Endothelial cell (in vitro differentiated cells): Measurements from ENCODE around the gene ARHGAP45. TPM values are rescaled to one million over a fixed set of nuclear protein-coding genes. Genes with fewer than 3 reads are reported as not detected.
A peak's percentile ranks its signal among the peaks of the same experiment; 100 is the strongest.

Experiments
- DNase-seq: peaks from one replicate; pipeline ENCODE4 v3.0.0; 2021; ENCODE audit warnings: low spot score
- H3K27ac Mint-ChIP-seq: one replicate; pipeline ENCODE4 v1.8.0; 2021; ENCODE audit warnings: mixed read lengths, inconsistent platforms; ENCODE audit not compliant: unreplicated experiment
- H3K27me3 Mint-ChIP-seq: one replicate; pipeline ENCODE4 v1.8.0; 2021; ENCODE audit warnings: mild to moderate bottlenecking, moderate library complexity, mixed read lengths, inconsistent platforms; ENCODE audit not compliant: unreplicated experiment
- H3K36me3 Mint-ChIP-seq: one replicate; pipeline ENCODE4 v1.8.0; 2021; ENCODE audit warnings: mild to moderate bottlenecking, low read depth, mixed read lengths, inconsistent platforms; ENCODE audit not compliant: unreplicated experiment
- H3K4me1 Mint-ChIP-seq: one replicate; pipeline ENCODE4 v1.8.0; 2021; ENCODE audit warnings: mild to moderate bottlenecking, mixed read lengths, inconsistent platforms; ENCODE audit not compliant: unreplicated experiment
- H3K4me3 Mint-ChIP-seq: one replicate; pipeline ENCODE4 v1.8.0; 2021; ENCODE audit warnings: mild to moderate bottlenecking, mixed read lengths, inconsistent platforms; ENCODE audit not compliant: unreplicated experiment
- H3K9me3 Mint-ChIP-seq: one replicate; pipeline ENCODE4 v1.8.0; 2021; ENCODE audit warnings: mixed read lengths, inconsistent platforms; ENCODE audit not compliant: unreplicated experiment
- total RNA-seq: library from RNA; stranded (reverse); fragmentation: NEBNext Ultra II Directional; extraction: Animal tissue kit (Norgen Biotek cat#: 25700); gene quantifications from one replicate; pipeline ENCODE4 v1.2.1, GENCODE V29; 2021; ENCODE audit not compliant: unreplicated experiment
- TF ChIP-seq, protein P1 (sequence below): fragments of 200-600 bp; sonication (generic); IDR thresholded peaks from one replicate; pipeline ENCODE4 v1.5.0; 2021; ENCODE audit warnings: antibody characterized with exemption; ENCODE audit not compliant: unreplicated experiment

ARHGAP45 gene
- total RNA-seq, 1 donor from 2014 or later: 2.4 TPM

DNA sequence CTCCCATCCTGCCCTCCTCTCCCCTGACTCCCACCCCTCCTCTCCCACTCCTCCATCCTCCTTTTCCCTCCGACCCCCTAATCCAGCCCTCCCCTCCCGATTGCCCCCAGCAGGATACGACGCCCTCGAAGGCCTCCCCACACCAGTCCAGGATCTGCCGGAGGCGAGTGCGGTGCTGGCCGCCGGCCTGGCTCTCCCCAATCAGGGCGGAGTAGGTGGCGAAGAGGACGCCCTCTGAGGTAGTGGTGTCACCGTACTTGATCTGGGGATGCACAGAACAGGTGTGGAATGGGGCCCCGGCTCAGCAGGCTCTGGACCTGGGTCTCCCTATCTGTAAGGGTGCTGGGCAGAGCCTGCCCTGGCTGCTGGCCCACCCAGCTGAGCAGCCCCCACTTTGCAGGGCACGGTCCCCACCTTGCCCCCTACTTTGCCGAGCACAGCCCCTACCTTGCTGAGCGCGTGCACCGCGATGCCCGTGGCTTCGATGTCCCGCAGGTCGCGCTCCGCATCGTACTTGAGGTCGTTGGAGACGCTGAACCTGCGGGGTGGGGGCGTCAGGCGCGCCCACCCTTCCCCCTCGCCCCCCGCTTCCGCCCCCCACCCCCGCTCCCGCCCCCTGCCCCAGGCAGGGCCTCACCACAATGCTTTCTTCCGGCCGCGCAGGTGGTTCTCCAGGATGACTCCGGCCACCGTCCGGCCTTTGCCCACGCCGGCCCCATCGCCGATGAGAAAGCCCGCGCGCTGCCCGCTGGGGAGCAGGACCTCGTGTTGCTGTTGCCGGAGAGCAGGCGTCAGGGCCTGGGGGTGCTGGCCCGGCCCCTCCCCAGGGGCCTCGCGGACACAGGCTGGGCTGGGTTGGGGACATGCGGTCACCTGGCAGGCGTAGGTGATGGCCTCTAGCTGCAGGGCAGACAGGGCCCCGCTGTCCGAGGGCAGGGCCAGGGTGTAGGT is 55.3 kb downstream of the ARHGAP45 start:
- Mint-ChIP-seq H3K4me3 (peak overlapping the region; percentile 62), H3K4me1 (no peaks in the 10 kb centered on the region), H3K9me3 (no peaks in the 10 kb centered on the region), H3K27ac (no peak overlapping the region), H3K36me3 (peaks cover 17% of the 10 kb centered on the region), H3K27me3 (peaks cover 13% of the 10 kb centered on the region)
- TF ChIP-seq, protein P1, sequence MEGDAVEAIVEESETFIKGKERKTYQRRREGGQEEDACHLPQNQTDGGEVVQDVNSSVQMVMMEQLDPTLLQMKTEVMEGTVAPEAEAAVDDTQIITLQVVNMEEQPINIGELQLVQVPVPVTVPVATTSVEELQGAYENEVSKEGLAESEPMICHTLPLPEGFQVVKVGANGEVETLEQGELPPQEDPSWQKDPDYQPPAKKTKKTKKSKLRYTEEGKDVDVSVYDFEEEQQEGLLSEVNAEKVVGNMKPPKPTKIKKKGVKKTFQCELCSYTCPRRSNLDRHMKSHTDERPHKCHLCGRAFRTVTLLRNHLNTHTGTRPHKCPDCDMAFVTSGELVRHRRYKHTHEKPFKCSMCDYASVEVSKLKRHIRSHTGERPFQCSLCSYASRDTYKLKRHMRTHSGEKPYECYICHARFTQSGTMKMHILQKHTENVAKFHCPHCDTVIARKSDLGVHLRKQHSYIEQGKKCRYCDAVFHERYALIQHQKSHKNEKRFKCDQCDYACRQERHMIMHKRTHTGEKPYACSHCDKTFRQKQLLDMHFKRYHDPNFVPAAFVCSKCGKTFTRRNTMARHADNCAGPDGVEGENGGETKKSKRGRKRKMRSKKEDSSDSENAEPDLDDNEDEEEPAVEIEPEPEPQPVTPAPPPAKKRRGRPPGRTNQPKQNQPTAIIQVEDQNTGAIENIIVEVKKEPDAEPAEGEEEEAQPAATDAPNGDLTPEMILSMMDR: no peak
- DNase-seq: no peak

DNA sequence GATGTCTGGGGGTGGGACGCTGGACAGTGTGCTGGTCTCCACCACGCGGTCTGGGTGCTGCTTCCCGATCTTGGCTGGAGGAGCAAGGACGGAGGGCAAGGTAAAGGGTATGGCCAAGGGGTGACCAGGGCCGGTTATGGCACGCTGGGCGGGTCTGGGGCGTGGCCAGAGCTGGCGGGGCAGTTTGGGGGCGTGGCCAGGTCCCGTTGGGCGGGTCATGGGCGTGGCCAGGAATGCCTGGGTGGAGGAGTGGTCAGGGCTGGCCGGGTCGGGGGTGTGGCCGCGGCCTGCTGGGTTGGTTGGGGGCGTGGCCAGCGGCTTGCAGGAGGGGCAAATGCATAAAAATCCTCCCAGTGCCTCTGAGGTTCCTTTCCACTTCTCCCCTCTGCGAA is 56.0 kb downstream of the ARHGAP45 start:
- H3K4me3 Mint-ChIP-seq: peak overlapping the region; percentile 62
- TF ChIP-seq, protein P1: no peak
- peaks cover 13% of the 10 kb centered on the region for H3K27me3 Mint-ChIP-seq
- H3K4me1 Mint-ChIP-seq: no peaks in the 10 kb centered on the region
- peak; percentile 77 for DNase-seq
- no peaks in the 10 kb centered on the region for H3K9me3 Mint-ChIP-seq
- no peak overlapping the region for H3K27ac Mint-ChIP-seq
- peaks cover 17% of the 10 kb centered on the region for H3K36me3 Mint-ChIP-seq

DNA sequence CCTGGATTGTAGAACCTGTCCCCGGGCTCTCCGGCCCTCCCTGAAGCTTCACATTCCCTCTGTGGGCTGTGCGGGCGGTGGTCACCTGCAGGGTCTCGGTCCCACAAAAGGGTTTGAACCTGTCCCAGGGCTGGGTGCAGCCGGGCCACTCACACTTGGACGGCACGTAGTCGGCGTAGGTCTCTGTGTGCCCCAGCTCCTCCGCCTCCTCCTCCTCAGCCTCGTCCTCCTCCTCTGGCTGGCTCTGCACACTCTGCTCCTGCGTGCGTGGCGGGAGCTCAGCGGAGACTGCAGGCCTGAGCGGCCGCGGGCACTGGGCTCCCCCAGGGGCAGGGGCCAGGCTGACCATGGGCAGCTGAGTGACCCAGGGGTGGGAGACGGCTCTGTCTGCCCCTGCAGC is 56.4 kb downstream of the ARHGAP45 start:
- Mint-ChIP-seq H3K4me3 (no peak overlapping the region), H3K36me3 (peaks cover 15% of the 10 kb centered on the region), H3K27me3 (peaks cover 13% of the 10 kb centered on the region), H3K9me3 (no peaks in the 10 kb centered on the region), H3K27ac (no peak overlapping the region), H3K4me1 (no peaks in the 10 kb centered on the region)
- DNase-seq: no peak
- TF ChIP-seq, protein P1: no peak

DNA sequence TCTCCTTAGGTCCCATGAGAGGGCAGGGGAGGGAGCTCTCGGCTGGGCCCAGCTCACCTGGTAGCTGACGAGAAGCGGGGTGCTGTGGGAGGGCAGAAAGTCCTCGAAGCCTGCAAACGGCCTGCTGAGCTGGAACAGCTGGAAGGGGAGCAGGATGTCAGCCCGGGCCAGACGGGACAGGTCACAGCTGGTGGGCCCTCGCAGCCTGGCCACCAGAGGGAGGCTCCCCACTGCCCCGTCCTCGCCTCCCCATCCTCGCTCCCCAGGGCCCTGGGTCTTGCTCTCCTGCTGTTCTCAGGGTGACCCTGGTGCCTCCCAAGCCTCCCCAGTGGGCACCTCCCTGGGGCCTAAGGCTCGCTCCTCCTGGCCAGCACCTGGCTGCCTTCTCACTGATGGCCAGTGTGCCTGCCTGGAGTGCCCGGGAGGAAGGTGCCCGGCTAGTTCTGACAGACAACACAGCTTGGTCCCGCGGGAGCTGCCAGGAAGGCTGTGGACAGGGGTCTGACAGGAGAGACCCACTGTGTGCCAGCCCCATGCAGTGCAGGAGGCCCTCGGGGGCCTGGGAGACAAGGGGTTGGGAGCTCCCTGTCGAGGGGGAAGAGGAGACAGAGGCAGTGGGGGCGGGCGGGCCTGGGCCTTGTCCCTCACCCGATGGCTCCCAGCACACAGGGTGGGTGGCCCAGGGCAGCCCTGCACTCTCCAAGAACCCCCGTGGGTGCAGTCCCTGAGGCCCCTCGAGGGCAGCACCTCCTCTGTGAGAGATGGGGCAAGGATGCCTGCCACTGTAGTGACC is 57.1 kb downstream of the ARHGAP45 start:
- H3K27ac Mint-ChIP-seq: no peak overlapping the region
- no peak for DNase-seq

More for the DNA sequence above, 57.1 kb downstream of the ARHGAP45 start:
- Mint-ChIP-seq H3K27me3 (peaks cover 15% of the 10 kb centered on the region), H3K4me1 (no peaks in the 10 kb centered on the region), H3K9me3 (no peaks in the 10 kb centered on the region), H3K4me3 (no peak overlapping the region), H3K36me3 (peaks cover 10% of the 10 kb centered on the region)
- TF ChIP-seq, protein P1: no peak
